Breast epithelium (tissue), 3 donors: ENCODE data around the gene MBNL3.

Experiments used
- POLR2A ChIP-seq: fragments of 450-650 bp; IDR thresholded peaks from one replicate; pipeline ENCODE4 v1.6.1; 2016; ENCODE audit warnings: antibody characterized with exemption, mild to moderate bottlenecking, moderate library complexity
- POLR2AphosphoS5 ChIP-seq, 3 donors: sonication (generic); formaldehyde crosslinking; IDR thresholded peaks; one replicate each; pipeline ENCODE4 v1.6.1; 2017; ENCODE audit warnings: antibody characterized with exemption in 3 of 3
- TF ChIP-seq, protein P1 (sequence below), 3 donors: fragments of 450-650 bp; IDR thresholded peaks; one replicate each; pipeline ENCODE4 v1.5.1; 2016 to 2017; ENCODE audit warnings: antibody characterized with exemption in 3 of 3, mild to moderate bottlenecking in 3 of 3, moderate library complexity in 3 of 3

- no peak for TF ChIP-seq POLR2A
- TF ChIP-seq, protein P1, sequence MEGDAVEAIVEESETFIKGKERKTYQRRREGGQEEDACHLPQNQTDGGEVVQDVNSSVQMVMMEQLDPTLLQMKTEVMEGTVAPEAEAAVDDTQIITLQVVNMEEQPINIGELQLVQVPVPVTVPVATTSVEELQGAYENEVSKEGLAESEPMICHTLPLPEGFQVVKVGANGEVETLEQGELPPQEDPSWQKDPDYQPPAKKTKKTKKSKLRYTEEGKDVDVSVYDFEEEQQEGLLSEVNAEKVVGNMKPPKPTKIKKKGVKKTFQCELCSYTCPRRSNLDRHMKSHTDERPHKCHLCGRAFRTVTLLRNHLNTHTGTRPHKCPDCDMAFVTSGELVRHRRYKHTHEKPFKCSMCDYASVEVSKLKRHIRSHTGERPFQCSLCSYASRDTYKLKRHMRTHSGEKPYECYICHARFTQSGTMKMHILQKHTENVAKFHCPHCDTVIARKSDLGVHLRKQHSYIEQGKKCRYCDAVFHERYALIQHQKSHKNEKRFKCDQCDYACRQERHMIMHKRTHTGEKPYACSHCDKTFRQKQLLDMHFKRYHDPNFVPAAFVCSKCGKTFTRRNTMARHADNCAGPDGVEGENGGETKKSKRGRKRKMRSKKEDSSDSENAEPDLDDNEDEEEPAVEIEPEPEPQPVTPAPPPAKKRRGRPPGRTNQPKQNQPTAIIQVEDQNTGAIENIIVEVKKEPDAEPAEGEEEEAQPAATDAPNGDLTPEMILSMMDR (IDR thresholded peaks at IDR 0.05) = no peak
- no peak for TF ChIP-seq POLR2AphosphoS5 (IDR thresholded peaks at IDR 0.05)
Measured at GRCh38 chrX:132414404-132414803, 74.4 kb downstream of the MBNL3 start.
